ENCODE measurements around the gene EIF4G3.

GRCh38 chr1:21069549-21069948 lies 107.1 kb downstream of the EIF4G3 start:
- TF ChIP-seq EP300 (IDR thresholded peaks at IDR 0.05; ENCODE audit: borderline replicate concordance in 1 of 2, low read depth in 2 of 2, low read length in 2 of 2): no peak
- TF ChIP-seq KDM5A (IDR thresholded peaks at IDR 0.05; ENCODE audit: low read length): no peak
- TF ChIP-seq, protein P1, sequence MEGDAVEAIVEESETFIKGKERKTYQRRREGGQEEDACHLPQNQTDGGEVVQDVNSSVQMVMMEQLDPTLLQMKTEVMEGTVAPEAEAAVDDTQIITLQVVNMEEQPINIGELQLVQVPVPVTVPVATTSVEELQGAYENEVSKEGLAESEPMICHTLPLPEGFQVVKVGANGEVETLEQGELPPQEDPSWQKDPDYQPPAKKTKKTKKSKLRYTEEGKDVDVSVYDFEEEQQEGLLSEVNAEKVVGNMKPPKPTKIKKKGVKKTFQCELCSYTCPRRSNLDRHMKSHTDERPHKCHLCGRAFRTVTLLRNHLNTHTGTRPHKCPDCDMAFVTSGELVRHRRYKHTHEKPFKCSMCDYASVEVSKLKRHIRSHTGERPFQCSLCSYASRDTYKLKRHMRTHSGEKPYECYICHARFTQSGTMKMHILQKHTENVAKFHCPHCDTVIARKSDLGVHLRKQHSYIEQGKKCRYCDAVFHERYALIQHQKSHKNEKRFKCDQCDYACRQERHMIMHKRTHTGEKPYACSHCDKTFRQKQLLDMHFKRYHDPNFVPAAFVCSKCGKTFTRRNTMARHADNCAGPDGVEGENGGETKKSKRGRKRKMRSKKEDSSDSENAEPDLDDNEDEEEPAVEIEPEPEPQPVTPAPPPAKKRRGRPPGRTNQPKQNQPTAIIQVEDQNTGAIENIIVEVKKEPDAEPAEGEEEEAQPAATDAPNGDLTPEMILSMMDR (IDR thresholded peaks at IDR 0.05; ENCODE audit: control extremely low read depth in 1 of 3, insufficient read depth in 1 of 3, low read depth in 1 of 3, low read length in 3 of 3): no peak
- no peak for TF ChIP-seq SP1 (IDR thresholded peaks at IDR 0.05; ENCODE audit: low read depth, low read length)
- TF ChIP-seq SAP30 (IDR thresholded peaks at IDR 0.05; ENCODE audit: insufficient read depth, insufficient replicate concordance, low read length): no peak
- no peak for TF ChIP-seq GTF2F1 (IDR thresholded peaks at IDR 0.05; ENCODE audit: borderline replicate concordance, low read depth, low read length)
- no peak for TF ChIP-seq RNF2 (IDR thresholded peaks at IDR 0.05; ENCODE audit: borderline replicate concordance, low read depth, low read length, missing control alignments, poor library complexity, severe bottlenecking)
- TF ChIP-seq KDM4A (IDR thresholded peaks at IDR 0.05; ENCODE audit: low read depth, low read length, severe bottlenecking): no peak
- TF ChIP-seq POLR2A (IDR thresholded peaks at IDR 0.05; ENCODE audit: control extremely low read depth in 1 of 2, low read depth in 2 of 2, low read length in 2 of 2): no peak
